Activated naive CD8-positive, alpha-beta T cell treated with anti-CD3 and anti-CD28 coated beads, Interleukin-2, amount 50 U/mL, for 24 hours (primary cell): ENCODE measurements around the gene CARD14.
A peak's percentile ranks its signal among the peaks of the same experiment; 100 is the strongest.
"Not testable (repeated sequence)": the region's sequence is repeated elsewhere in the genome, so short reads cannot be mapped to it uniquely, and the experiment has no call there.

Experiments used
- ATAC-seq: fragments of 150-1000 bp; cut with Tn5 transposase; one replicate; pipeline ENCODE4 v1.10.0; 2021
- DNase-seq: peaks from one replicate; pipeline ENCODE4 v3.0.0; 2021
- H3K27ac Mint-ChIP-seq: one replicate; pipeline ENCODE4 v1.8.0; 2021; ENCODE audit warnings: mild to moderate bottlenecking, mixed read lengths
- H3K27me3 Mint-ChIP-seq: one replicate; pipeline ENCODE4 v1.8.0; 2021; ENCODE audit warnings: mixed read lengths
- H3K36me3 Mint-ChIP-seq: one replicate; pipeline ENCODE4 v1.8.0; 2021; ENCODE audit warnings: low read depth, mixed read lengths
- H3K4me1 Mint-ChIP-seq: one replicate; pipeline ENCODE4 v1.8.0; 2021; ENCODE audit warnings: mixed read lengths
- H3K4me3 Mint-ChIP-seq: one replicate; pipeline ENCODE4 v1.8.0; 2021; ENCODE audit warnings: mild to moderate bottlenecking, moderate library complexity, mixed read lengths
- H3K9me3 Mint-ChIP-seq: one replicate; pipeline ENCODE4 v1.8.0; 2021; ENCODE audit warnings: mixed read lengths

The CARD14 gene

DNA sequence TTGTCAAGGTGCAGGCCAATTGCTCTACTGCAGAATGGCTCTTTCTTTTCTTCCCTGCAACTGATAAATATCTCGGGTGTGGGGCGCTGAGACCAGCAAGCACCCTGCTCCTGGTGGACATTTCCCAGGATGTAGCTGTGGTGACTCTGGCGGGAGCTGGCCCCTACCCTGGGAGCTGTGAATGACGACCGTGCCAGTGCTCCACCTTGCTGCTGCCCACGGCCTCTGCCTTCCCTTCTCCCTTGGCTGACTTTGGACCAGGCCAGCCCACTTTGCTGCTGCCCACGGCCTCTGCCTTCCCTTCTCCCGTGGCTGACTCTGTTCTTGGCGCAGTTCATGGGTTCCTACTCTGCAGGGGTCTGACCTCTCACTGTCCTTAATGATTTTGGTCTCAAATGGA, 16.1 kb downstream of the CARD14 start:
- H3K27ac Mint-ChIP-seq: no peak overlapping the region
- DNase-seq (no peak), ATAC-seq (no peak)
- H3K27me3 Mint-ChIP-seq: peaks cover 2% of the 10 kb centered on the region
- H3K4me1 Mint-ChIP-seq: no peaks in the 10 kb centered on the region
- no peaks in the 10 kb centered on the region for H3K9me3 Mint-ChIP-seq
- no peaks in the 10 kb centered on the region for H3K36me3 Mint-ChIP-seq
- no peak overlapping the region for H3K4me3 Mint-ChIP-seq

DNA sequence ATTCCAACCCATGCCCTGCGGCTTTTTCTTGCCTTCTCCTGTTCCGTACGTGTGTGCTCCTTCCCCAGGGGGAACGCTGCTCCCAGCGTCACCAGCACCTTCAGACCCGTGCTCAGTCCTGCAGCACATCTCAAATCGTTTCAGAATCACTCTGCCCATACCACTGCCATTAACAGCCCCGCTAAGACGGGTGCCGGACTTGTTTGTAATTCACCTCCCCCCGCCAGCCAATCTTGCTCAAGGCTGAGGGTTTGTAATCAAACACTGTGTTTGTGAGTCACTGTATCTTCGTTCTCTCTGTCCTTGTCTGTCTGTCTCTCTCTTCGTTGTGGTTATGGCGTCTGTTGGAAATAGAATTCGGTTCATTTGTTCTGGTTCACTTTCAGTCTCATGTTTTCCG, 17.3 kb downstream of the CARD14 start:
- no peak for DNase-seq
- Mint-ChIP-seq H3K36me3 (no peaks in the 10 kb centered on the region), H3K9me3 (no peaks in the 10 kb centered on the region), H3K4me3 (no peak overlapping the region), H3K27ac (no peak overlapping the region), H3K27me3 (peaks cover 8% of the 10 kb centered on the region), H3K4me1 (no peaks in the 10 kb centered on the region)
- ATAC-seq: no peak

DNA sequence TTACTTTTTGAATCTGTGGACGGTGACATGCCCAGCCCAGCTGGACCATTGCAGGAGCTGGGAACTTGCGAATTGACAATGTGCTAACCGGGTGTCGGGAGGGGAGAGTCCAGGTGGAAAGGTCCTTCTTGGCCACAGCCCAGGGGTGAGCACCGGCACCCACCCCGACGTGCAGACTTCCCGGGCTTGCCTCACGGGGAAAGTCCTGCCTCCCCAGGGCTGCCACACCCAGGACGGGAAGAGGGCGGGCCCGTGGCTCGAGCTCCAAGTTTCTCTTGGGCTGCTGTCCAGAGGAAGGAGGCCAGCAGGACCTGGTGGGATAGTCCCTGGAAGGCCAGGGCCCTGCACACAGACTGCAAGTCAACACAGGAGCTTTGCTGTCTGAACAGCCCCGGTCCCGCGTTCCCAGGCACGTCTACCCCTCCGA, 17.7 kb downstream of the CARD14 start:
- Mint-ChIP-seq H3K27ac (no peak overlapping the region), H3K4me1 (no peaks in the 10 kb centered on the region), H3K27me3 (peaks cover 8% of the 10 kb centered on the region), H3K36me3 (no peaks in the 10 kb centered on the region), H3K9me3 (no peaks in the 10 kb centered on the region), H3K4me3 (no peak overlapping the region)
- DNase-seq (no peak), ATAC-seq (no peak)

DNA sequence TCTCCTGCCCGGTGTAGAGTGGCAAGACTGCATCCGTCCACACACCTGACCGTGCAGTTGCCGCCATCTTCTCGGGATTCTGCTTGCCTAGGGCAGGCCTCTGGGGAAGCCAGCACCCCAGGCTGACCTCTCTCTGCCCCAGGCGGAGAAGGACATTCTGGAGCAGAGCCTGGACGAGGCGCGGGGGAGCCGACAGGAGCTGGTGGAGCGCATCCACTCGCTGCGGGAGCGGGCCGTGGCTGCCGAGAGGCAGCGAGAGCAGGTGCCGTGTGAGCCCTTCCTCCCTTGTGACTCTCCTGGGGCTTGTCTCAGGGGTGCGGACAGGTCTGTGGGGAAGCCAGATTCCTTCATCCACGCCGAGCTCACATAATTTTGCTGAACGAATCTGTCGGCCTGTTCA, 19.8 kb downstream of the CARD14 start:
- ATAC-seq: no peak
- Mint-ChIP-seq H3K27ac (no peak overlapping the region), H3K36me3 (no peaks in the 10 kb centered on the region)

DNA sequence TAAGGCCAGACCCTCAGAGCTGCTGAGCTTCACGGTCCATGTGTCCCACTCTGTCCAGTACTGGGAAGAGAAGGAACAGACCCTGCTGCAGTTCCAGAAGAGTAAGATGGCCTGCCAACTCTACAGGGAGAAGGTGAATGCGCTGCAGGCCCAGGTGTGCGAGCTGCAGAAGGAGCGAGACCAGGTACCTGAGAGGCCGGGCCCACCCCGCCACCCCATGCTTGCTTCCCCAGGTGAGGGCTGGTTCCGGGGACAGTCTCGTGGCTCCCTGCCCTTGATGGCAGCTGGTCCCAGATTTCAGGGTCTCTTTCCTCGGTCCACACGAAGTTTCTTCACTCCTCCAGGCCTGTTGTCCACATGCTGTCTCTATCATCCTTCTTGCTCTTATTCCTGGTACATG, 20.9 kb downstream of the CARD14 start:
- H3K36me3 Mint-ChIP-seq: no peaks in the 10 kb centered on the region

More for the DNA sequence above, 19.8 kb downstream of the CARD14 start:
- no peaks in the 10 kb centered on the region for H3K4me1 Mint-ChIP-seq
- no peak overlapping the region for H3K4me3 Mint-ChIP-seq
- H3K9me3 Mint-ChIP-seq: no peaks in the 10 kb centered on the region
- peaks cover 8% of the 10 kb centered on the region for H3K27me3 Mint-ChIP-seq
- no peak for DNase-seq

DNA sequence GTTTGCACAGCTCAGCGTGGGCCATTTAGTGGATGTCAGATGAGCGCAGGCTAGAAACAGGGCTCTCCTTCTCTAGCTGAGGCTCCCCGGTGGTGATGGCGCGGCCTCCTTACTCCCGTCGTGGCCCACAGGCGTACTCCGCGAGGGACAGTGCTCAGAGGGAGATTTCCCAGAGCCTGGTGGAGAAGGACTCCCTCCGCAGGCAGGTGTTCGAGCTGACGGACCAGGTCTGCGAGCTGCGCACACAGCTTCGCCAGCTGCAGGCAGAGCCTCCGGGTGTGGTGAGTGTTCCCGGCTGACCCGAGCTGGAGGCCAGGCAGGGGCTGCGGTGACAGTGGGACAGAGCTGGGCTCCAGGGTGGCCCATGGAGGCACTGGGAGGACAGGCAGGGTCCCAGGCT, 21.4 kb downstream of the CARD14 start:
- Mint-ChIP-seq H3K9me3 (no peaks in the 10 kb centered on the region), H3K36me3 (no peaks in the 10 kb centered on the region), H3K27me3 (peaks cover 8% of the 10 kb centered on the region), H3K4me3 (no peak overlapping the region), H3K4me1 (no peaks in the 10 kb centered on the region), H3K27ac (no peak overlapping the region)
- DNase-seq: no peak
- ATAC-seq: no peak

More for the DNA sequence above, 20.9 kb downstream of the CARD14 start:
- no peak overlapping the region for H3K27ac Mint-ChIP-seq
- peaks cover 8% of the 10 kb centered on the region for H3K27me3 Mint-ChIP-seq
- H3K4me1 Mint-ChIP-seq: no peaks in the 10 kb centered on the region
- H3K9me3 Mint-ChIP-seq: no peaks in the 10 kb centered on the region
- no peak overlapping the region for H3K4me3 Mint-ChIP-seq
- ATAC-seq (no peak), DNase-seq (no peak)

DNA sequence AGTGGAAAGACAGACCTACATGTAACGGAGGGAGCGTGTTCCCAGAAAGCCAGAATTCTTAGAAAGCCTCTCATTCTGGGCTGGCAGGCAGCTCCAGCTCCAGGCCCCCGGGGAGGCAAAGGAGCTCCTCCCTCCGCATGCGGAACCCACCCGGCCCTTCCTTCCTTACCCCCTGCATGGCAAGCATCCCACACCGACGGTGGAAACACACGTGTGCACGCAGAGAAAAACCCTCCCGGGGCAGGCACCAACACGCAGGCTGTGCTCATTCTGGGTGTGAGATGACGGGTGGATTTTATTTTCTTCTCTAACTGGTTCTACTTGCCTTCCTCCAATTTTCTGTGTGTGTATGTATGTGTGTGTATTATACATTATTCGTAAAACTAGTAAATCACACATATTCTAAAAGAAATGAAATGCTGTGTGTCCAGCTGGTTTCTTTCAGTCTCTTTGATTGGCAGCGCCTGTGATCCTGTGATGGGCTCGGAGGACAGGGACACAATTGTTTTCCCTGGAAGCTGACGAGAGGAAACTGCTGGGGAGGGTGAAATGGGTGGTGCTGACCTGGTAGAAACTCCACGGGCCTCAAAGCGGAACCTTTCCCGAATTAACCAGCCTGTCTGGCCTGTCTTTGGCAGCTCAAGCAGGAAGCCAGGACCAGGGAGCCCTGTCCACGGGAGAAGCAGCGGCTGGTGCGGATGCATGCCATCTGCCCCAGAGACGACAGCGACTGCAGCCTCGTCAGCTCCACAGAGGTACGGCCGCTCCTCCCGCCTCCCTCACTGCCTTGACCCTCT, 22.2 kb downstream of the CARD14 start:
- H3K27ac Mint-ChIP-seq: no peak overlapping the region

DNA sequence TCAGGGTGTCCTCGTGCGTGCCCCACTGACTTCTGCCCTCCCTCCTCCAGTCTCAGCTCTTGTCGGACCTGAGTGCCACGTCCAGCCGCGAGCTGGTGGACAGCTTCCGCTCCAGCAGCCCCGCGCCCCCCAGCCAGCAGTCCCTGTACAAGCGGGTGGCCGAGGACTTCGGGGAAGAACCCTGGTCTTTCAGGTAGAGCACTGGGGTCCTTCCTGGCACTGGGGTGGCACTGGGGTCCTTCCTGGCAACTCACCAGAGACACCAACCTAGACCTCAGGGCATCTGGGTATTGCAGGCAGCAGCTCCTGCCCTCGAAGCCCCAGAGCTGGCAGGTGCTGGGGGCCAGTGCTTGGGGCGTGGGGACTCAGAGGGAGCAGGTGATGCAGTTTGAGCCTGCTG, 25.3 kb downstream of the CARD14 start:
- peaks cover 6% of the 10 kb centered on the region for H3K27me3 Mint-ChIP-seq
- DNase-seq (no peak), ATAC-seq (no peak)
- no peak overlapping the region for H3K27ac Mint-ChIP-seq
- H3K9me3 Mint-ChIP-seq: no peaks in the 10 kb centered on the region
- H3K4me3 Mint-ChIP-seq: no peak overlapping the region
- H3K4me1 Mint-ChIP-seq: no peaks in the 10 kb centered on the region
- H3K36me3 Mint-ChIP-seq: no peaks in the 10 kb centered on the region

More for the DNA sequence above, 22.2 kb downstream of the CARD14 start:
- no peaks in the 10 kb centered on the region for H3K4me1 Mint-ChIP-seq
- DNase-seq: no peak
- no peaks in the 10 kb centered on the region for H3K36me3 Mint-ChIP-seq
- H3K27me3 Mint-ChIP-seq: peaks cover 8% of the 10 kb centered on the region
- H3K9me3 Mint-ChIP-seq: no peaks in the 10 kb centered on the region
- no peak for ATAC-seq
- no peak overlapping the region for H3K4me3 Mint-ChIP-seq

DNA sequence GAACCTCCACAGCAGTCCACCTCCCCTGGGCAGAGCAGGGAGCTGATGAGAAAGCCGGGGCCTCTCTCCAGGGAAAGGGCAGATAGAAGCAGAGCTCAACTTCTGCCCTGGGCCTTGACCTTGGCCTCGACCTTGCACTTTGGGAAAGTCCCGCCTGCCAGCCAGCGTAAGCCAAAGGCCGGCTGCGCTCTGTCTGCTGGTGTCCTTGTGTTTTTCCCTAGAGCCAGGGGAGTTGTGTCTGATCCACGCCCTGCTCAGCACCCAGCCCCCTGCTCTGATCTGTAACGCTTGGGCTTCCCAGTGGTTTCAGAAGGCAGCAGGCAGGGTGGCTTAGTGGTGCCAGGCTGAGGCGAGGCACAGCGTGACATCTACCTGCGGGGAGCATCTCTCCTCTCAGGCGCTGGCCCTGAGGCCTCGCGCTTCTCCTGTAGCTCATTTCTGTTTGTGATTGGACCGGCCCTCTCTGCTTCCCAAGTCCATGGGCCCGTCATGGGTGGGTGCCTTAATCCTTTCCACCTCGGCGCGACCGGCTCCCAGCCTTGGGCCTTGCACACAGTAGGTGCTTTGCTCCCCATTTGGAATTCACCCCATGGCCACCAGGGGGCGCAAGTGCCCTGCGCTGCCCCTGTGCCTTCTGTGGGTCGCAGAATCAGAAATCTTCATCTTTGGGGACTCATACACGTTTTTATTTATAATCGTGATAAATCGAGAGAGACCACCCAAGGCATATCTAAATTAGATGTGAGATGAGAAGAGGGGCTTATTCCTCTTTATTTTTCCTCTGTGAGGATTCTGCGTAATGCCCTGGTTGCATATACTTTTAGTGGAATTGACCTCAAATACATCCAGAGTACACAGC, 26.1 kb downstream of the CARD14 start:
- no peaks in the 10 kb centered on the region for H3K9me3 Mint-ChIP-seq
- no peaks in the 10 kb centered on the region for H3K36me3 Mint-ChIP-seq

DNA sequence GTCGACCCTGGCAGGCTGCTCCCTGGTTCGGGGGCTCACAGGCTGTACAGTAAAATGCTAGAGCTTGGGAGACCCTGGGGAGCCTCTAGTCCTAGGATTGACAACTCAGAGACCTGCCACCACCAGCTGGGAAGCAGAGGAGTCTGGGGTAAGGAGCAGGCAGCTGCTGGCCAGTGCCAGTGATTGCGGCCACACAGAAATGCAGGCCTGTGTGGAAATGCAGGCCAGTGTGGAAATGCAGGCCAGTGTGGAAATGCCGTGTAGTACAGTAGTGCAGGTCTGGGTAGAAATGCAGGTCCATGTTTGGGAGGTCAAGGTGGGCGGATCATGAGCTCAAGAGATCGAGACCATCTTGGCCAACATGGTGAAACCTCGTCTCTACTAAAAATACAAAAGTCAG, 26.8 kb downstream of the CARD14 start:
- Mint-ChIP-seq H3K4me3 (no peak overlapping the region), H3K27ac (no peak overlapping the region), H3K4me1 (no peaks in the 10 kb centered on the region), H3K9me3 (no peaks in the 10 kb centered on the region), H3K27me3 (peaks cover 5% of the 10 kb centered on the region), H3K36me3 (no peaks in the 10 kb centered on the region)
- DNase-seq: no peak
- no peak for ATAC-seq

More for the DNA sequence above, 26.1 kb downstream of the CARD14 start:
- DNase-seq (peak; percentile 64), ATAC-seq (no peak)
- Mint-ChIP-seq H3K4me3 (no peak overlapping the region), H3K27ac (peak overlapping the region; percentile 31), H3K27me3 (peaks cover 6% of the 10 kb centered on the region), H3K4me1 (no peaks in the 10 kb centered on the region)

DNA sequence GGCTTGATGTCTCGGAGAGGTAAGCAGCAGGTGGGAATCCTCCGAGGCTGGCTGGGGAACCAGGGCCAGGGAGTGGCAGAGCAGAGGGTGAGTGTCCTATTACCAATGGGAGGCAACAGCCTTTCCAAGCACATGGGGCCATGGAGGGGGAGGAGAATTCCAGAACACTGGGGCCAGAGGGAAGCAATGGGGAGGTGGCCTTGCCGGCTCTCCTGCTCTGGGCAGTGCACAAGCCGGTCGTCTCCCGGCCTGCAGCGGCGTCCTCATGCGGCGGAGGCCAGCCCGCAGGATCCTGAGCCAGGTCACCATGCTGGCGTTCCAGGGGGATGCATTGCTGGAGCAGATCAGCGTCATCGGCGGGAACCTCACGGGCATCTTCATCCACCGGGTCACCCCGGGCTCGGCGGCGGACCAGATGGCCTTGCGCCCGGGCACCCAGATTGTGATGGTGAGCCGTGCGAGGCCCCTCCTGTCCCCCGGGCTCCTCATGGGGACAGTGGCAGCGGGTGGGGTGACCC, 28.4 kb downstream of the CARD14 start:
- Mint-ChIP-seq H3K36me3 (no peaks in the 10 kb centered on the region), H3K4me1 (no peaks in the 10 kb centered on the region), H3K9me3 (no peaks in the 10 kb centered on the region), H3K4me3 (no peak overlapping the region), H3K27ac (no peak overlapping the region), H3K27me3 (no peaks in the 10 kb centered on the region)
- no peak for DNase-seq
- ATAC-seq: no peak

DNA sequence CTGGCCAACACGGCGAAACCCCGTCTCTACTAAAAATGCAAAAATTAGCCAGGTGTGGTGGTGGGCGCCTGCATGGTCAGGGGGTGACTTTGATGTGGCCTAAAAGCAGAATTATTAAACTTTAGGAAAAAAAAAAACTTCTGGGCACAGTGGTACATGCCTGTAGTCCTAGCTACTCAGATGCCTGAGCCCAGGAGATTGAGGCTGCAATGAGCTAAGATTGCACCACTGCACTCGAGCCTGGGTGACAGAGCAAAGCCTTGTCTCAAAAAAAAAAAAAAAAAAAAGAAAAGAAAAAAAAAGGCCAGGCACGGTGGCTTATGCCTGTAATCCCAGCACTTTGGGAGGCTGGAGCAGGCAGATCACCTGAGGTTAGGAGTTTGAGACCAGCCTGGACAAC, 29.5 kb downstream of the CARD14 start:
- H3K4me1 Mint-ChIP-seq, DNase-seq, H3K9me3 Mint-ChIP-seq, H3K27me3 Mint-ChIP-seq, H3K27ac Mint-ChIP-seq, ATAC-seq, H3K36me3 Mint-ChIP-seq, H3K4me3 Mint-ChIP-seq: not testable (repeated sequence)

DNA sequence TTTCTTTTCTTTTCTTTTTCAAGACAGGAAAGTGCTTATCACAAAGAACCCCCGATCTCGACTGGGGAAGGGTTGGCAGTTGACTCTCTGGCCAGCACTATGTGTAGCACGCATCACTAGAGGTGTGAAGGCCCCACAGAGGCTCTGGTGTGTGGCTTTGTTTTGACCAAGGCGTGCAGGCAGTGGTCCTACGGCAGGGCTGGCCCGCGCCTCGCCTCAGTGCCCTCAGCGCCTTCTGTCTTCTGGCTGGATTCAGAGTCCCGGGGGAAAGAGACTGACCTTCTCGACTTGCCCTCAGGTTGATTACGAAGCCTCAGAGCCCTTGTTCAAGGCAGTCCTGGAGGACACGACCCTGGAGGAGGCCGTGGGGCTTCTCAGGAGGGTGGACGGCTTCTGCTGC, 31.6 kb downstream of the CARD14 start:
- H3K36me3 Mint-ChIP-seq: no peaks in the 10 kb centered on the region
- no peaks in the 10 kb centered on the region for H3K9me3 Mint-ChIP-seq
- no peak for DNase-seq
- H3K27ac Mint-ChIP-seq: no peak overlapping the region
- ATAC-seq: no peak
- H3K4me1 Mint-ChIP-seq: no peaks in the 10 kb centered on the region
- no peak overlapping the region for H3K4me3 Mint-ChIP-seq
- no peaks in the 10 kb centered on the region for H3K27me3 Mint-ChIP-seq

DNA sequence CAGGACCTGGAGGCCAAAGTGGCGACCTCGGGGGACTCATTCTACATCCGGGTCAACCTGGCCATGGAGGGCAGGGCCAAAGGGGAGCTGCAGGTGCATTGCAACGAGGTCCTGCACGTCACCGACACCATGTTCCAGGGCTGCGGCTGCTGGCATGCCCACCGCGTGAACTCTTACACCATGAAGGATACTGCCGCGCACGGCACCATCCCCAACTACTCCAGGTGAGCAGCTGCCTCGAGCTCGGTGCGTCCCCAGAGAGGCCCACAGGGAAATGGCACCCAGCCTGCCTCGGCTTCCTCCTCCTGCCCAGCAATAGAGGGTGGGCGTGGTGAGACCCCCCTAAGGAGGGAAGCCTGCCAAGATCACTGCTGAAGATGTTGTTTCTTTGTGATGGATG, 32.4 kb downstream of the CARD14 start:
- no peaks in the 10 kb centered on the region for H3K9me3 Mint-ChIP-seq
- no peak for DNase-seq
- H3K4me3 Mint-ChIP-seq: no peak overlapping the region
- no peaks in the 10 kb centered on the region for H3K36me3 Mint-ChIP-seq
- no peaks in the 10 kb centered on the region for H3K4me1 Mint-ChIP-seq
- no peak overlapping the region for H3K27ac Mint-ChIP-seq
- no peaks in the 10 kb centered on the region for H3K27me3 Mint-ChIP-seq
- ATAC-seq: no peak

DNA sequence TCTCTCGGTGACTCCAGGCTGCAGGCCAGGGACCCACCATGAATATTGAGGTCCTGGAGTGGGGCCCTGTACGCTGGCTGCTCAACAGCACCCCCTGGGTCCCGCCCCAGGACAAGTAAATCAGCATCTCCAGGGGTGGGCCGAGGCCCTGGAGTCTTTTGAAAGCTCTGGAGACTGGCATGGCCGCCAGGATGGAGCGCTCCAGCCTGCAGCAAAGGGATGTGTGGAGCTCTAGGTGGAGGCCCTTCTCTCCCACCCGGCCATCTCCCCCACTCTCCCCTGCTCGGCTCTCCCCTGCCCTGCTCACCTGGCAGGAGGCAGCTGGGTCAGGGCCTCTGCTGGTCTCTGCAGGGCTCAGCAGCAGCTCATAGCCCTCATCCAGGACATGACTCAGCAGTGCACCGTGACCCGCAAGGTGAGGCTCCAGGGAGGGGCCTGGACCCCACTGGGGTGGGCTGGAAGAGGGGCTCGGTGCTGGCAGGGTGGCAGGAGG, 33.7 kb downstream of the CARD14 start:
- no peaks in the 10 kb centered on the region for H3K36me3 Mint-ChIP-seq
- no peaks in the 10 kb centered on the region for H3K27me3 Mint-ChIP-seq
- no peaks in the 10 kb centered on the region for H3K9me3 Mint-ChIP-seq
- peak; percentile 17 for ATAC-seq
- no peak for DNase-seq
- H3K4me1 Mint-ChIP-seq: no peaks in the 10 kb centered on the region
- H3K27ac Mint-ChIP-seq: no peak overlapping the region
- H3K4me3 Mint-ChIP-seq: no peak overlapping the region
